OCI-LY7 (cell line): ENCODE results near the gene HSPBP1. TPM values are rescaled to one million over a fixed set of nuclear protein-coding genes. Genes with fewer than 3 reads are reported as not detected.
"Not testable (repeated sequence)": the region's sequence is repeated elsewhere in the genome, so short reads cannot be mapped to it uniquely, and the experiment has no call there.

Experiments used
- Bru-seq: library from RNA; stranded (reverse); fragments of 400-500 nt; gene quantifications from one replicate; lab custom pipeline; 2021; lab: Mats Ljungman, UMichigan
- BruChase-seq, 2 experiments: library from RNA; stranded (reverse); fragments of 400-500 nt; gene quantifications; one replicate each; lab custom pipeline; 2021; lab: Mats Ljungman, UMichigan
- BruUV-seq: library from RNA; stranded (reverse); fragments of 400-500 nt; replicated peaks from 2 replicates; lab custom pipeline; 2021; lab: Mats Ljungman, UMichigan
- CTCF ChIA-PET: fragments of 300-600 bp; sonication (Branson Sonifier 250); formaldehyde crosslinking; loops from one replicate; lab custom pipeline; 2022; ENCODE audit warnings: antibody characterized with exemption; ENCODE audit not compliant: unreplicated experiment; lab: Charles Lee
- POLR2A ChIA-PET: fragments of 300-600 bp; sonication (Branson Sonifier 250); formaldehyde crosslinking; loops from one replicate; lab custom pipeline; 2022; ENCODE audit warnings: antibody characterized with exemption; lab: Charles Lee
- DNase-seq: peaks from one replicate; pipeline ENCODE4 v3.0.0-alpha.2; 2015; ENCODE audit warnings: low spot score
- H2AFZ ChIP-seq: fragments of 200-600 bp; sonication (generic), shearing (Covaris generic); 2 replicates; pipeline ENCODE4 v1.6.1; 2014; ENCODE audit warnings: mild to moderate bottlenecking, antibody characterized with exemption, low read length, moderate library complexity
- H3K27ac ChIP-seq: fragments of 200-600 bp; sonication (generic); 2 replicates; pipeline ENCODE4 v1.5.1; 2014; ENCODE audit warnings: mixed run types, low read depth, mild to moderate bottlenecking, moderate library complexity, low read length, inconsistent platforms; ENCODE audit not compliant: poor library complexity, severe bottlenecking
- H3K36me3 ChIP-seq: fragments of 200-600 bp; sonication (generic); 2 replicates; pipeline ENCODE4 v1.6.1; 2014; ENCODE audit warnings: mild to moderate bottlenecking, antibody characterized with exemption, low read length, moderate library complexity, mixed read lengths; ENCODE audit not compliant: insufficient read depth
- H3K4me1 ChIP-seq: fragments of 200-600 bp; sonication (generic); 2 replicates; pipeline ENCODE4 v1.5.1; 2014; ENCODE audit warnings: mild to moderate bottlenecking, low read length; ENCODE audit not compliant: insufficient read depth, poor library complexity, severe bottlenecking
- H3K4me2 ChIP-seq: fragments of 200-600 bp; sonication (generic); 2 replicates; pipeline ENCODE4 v1.6.1; 2014; ENCODE audit warnings: mild to moderate bottlenecking, low read length
- H3K4me3 ChIP-seq: fragments of 200-600 bp; sonication (generic); 2 replicates; pipeline ENCODE4 v1.5.1; 2014; ENCODE audit warnings: mild to moderate bottlenecking, low read depth, low read length; ENCODE audit not compliant: poor library complexity, severe bottlenecking
- H3K79me2 ChIP-seq: fragments of 200-600 bp; sonication (generic); 2 replicates; pipeline ENCODE4 v1.6.1; 2016; ENCODE audit warnings: low read depth, mild to moderate bottlenecking, low read length, moderate library complexity, mixed read lengths; ENCODE audit not compliant: insufficient read depth
- H3K9me2 ChIP-seq: fragments of 200-600 bp; sonication (generic); 2 replicates; pipeline ENCODE4 v1.6.1; 2016; ENCODE audit warnings: mild to moderate bottlenecking, low read length, mixed read lengths; ENCODE audit not compliant: insufficient read depth
- H3K9me3 ChIP-seq: fragments of 200-600 bp; sonication (generic); 2 replicates; pipeline ENCODE4 v1.6.1; 2014; ENCODE audit warnings: mild to moderate bottlenecking, mixed run types, low read length, mixed read lengths
- H4K20me1 ChIP-seq: fragments of 200-600 bp; sonication (generic); 2 replicates; pipeline ENCODE4 v1.6.1; 2014; ENCODE audit warnings: mild to moderate bottlenecking, antibody characterized with exemption, low read length, moderate library complexity, mixed read lengths; ENCODE audit not compliant: insufficient read depth
- CTCF ChIP-seq: fragments of 200-600 bp; sonication (generic); conservative IDR thresholded peaks from 2 replicates; pipeline ENCODE4 v1.5.1; 2014; ENCODE audit warnings: mild to moderate bottlenecking, antibody characterized with exemption, low read length, moderate library complexity, mixed read lengths
- EZH2phosphoT487 ChIP-seq: fragments of 200-600 bp; sonication (generic); IDR thresholded peaks from 2 replicates; pipeline ENCODE4 v1.6.1; 2018; ENCODE audit warnings: low read depth, borderline replicate concordance, mild to moderate bottlenecking, mixed run types, antibody characterized with exemption, low read length, moderate library complexity, mixed read lengths
- intact Hi-C: fragments of 100-400 bp; cut with micrococcal nuclease; formaldehyde crosslinking; loops from one replicate; pipeline ENCODE4 v1.10.0; 2022; ENCODE audit not compliant: unreplicated experiment
- long read RNA-seq: library from polyadenylated mRNA; stranded (forward); transcript quantifications from one replicate; pipeline ENCODE4 v2.0.0, GENCODE V29; 2022
- total RNA-seq, 2 experiments: library from RNA; depleted of rRNA in 1 of 2; stranded (reverse); fragments of >200 nt in 1 of 2; shearing (Covaris generic) in 1 of 2; gene quantifications; 2 replicates each; pipeline ENCODE4 v1.2.3, GENCODE V29; 2014 to 2022

The HSPBP1 gene
- 41.3 and 50.5 TPM in 2 replicates for total RNA-seq (2014; rRNA removed; shearing (Covaris generic))
- total RNA-seq (2022) = 31.9 and 38.7 TPM in 2 replicates
- percentile 56 among the genes with signal in this experiment for Bru-seq, nascent RNA
- percentile 65 among the genes with signal in this experiment for BruChase-seq, experiment 1, labeled RNA remaining after a 6-hour chase
- percentile 60 among the genes with signal in this experiment for BruChase-seq, experiment 2, labeled RNA remaining after a 2-hour chase
- long read RNA-seq, transcript HSPBP1-202 (8 exons, 1,572 nt) = major isoform, 43 of 82 reads
- long read RNA-seq, transcript HSPBP1-206 (7 exons, 1,449 nt) = minor isoform, 5 of 82 reads
- long read RNA-seq, partial matches to known transcripts = 11 of 82 reads
- long read RNA-seq, other reads (novel, unspliced or antisense) = 22 of 82 reads

- H3K27ac ChIP-seq = peak within 1 kb of the TSS; percentile 93
- BruUV-seq = no TSS peak
- peak within 1 kb of the TSS; percentile 43; the same call in 1 of the 2 replicates for H2AFZ ChIP-seq
- DNase-seq = peak; percentile 98
- no peaks in the 10 kb centered on the region for H3K9me3 ChIP-seq
- no peaks in the 10 kb centered on the region for H3K9me2 ChIP-seq
- peak within 1 kb of the TSS; percentile 95 for H3K4me3 ChIP-seq
- no peak for TF ChIP-seq CTCF
- no peak for TF ChIP-seq EZH2phosphoT487
- H3K36me3 ChIP-seq = peaks cover 16% of the 10 kb centered on the region; the same call in 1 of the 2 replicates
- H3K79me2 ChIP-seq = peaks cover 28% of the 10 kb centered on the region
- intact Hi-C loops = loop anchor here (1.0 to 5.0 kb wide), 4 partner anchors 21 to 127 kb away; partner anchors contain the start of genes PPP6R1 and UBE2S
- POLR2A ChIA-PET = interaction anchor here (0.6 to 1.4 kb wide), 6 partner anchors 13 to 30 kb away, joined by 3 to 6 read pairs (median 3); no protein-coding TSS in a partner anchor
- H3K4me2 ChIP-seq = peak within 1 kb of the TSS; percentile 99
- CTCF ChIA-PET = no interaction called here
- peaks cover 78% of the 10 kb centered on the region for H3K4me1 ChIP-seq
- no peaks in the 10 kb centered on the region for H4K20me1 ChIP-seq
Observed at GRCh38 chr19:55279770-55280643, at the start of gene HSPBP1. HSPBP1 (minus strand) TSS chr19:55280110; CDS start chr19:55279608, 502 bp downstream.

GRCh38 chr19:55328774-55329318, 48.9 kb upstream of the HSPBP1 start:
- BruUV-seq, H4K20me1 ChIP-seq, CTCF ChIA-PET, H3K4me3 ChIP-seq, H3K9me3 ChIP-seq, H3K27ac ChIP-seq, DNase-seq, intact Hi-C loops, H3K79me2 ChIP-seq, H3K9me2 ChIP-seq, H3K4me2 ChIP-seq, H3K36me3 ChIP-seq, POLR2A ChIA-PET, H2AFZ ChIP-seq, H3K4me1 ChIP-seq: not testable (repeated sequence)

GRCh38 chr19:55325172-55325571, 45.3 kb upstream of the HSPBP1 start, which contains the start of gene TMEM150B:
TMEM150B (minus strand) TSS chr19:55325341; CDS start chr19:55321036, 4,305 bp downstream.
- no peak for DNase-seq
- CTCF ChIA-PET = no interaction called here
- no peak within 1 kb of the TSS for H3K4me2 ChIP-seq
- POLR2A ChIA-PET = no interaction called here
- H4K20me1 ChIP-seq = no peaks in the 10 kb centered on the region
- BruUV-seq = no TSS peak
- TF ChIP-seq EZH2phosphoT487 (no peak), CTCF (no peak)
- H3K27ac ChIP-seq = no peak within 1 kb of the TSS
- no peaks in the 10 kb centered on the region for H3K9me2 ChIP-seq
- no peak within 1 kb of the TSS for H3K4me3 ChIP-seq
- H3K9me3 ChIP-seq = no peaks in the 10 kb centered on the region
- intact Hi-C loops = no loop called here
- H3K36me3 ChIP-seq = no peaks in the 10 kb centered on the region
- peaks cover 11% of the 10 kb centered on the region for H3K4me1 ChIP-seq
- no peak within 1 kb of the TSS for H2AFZ ChIP-seq
- H3K79me2 ChIP-seq = no peaks in the 10 kb centered on the region
